IPS-18c (cell line): Measurements from ENCODE around the gene FOXO1.
"Not testable (repeated sequence)": the region's sequence is repeated elsewhere in the genome, so short reads cannot be mapped to it uniquely, and the experiment has no call there.

Experiments
- H3K4me3 ChIP-seq: 2 replicates; pipeline ENCODE4 v1.7.0; 2013; ENCODE audit warnings: low read depth, mild to moderate bottlenecking, low read length, moderate library complexity; ENCODE audit not compliant: insufficient read depth
- H3K9me3 ChIP-seq: one replicate; pipeline ENCODE4 v1.6.1; 2013; ENCODE audit warnings: mild to moderate bottlenecking, low read length, moderate library complexity; ENCODE audit not compliant: control insufficient read depth, insufficient read depth

FOXO1 gene

DNA sequence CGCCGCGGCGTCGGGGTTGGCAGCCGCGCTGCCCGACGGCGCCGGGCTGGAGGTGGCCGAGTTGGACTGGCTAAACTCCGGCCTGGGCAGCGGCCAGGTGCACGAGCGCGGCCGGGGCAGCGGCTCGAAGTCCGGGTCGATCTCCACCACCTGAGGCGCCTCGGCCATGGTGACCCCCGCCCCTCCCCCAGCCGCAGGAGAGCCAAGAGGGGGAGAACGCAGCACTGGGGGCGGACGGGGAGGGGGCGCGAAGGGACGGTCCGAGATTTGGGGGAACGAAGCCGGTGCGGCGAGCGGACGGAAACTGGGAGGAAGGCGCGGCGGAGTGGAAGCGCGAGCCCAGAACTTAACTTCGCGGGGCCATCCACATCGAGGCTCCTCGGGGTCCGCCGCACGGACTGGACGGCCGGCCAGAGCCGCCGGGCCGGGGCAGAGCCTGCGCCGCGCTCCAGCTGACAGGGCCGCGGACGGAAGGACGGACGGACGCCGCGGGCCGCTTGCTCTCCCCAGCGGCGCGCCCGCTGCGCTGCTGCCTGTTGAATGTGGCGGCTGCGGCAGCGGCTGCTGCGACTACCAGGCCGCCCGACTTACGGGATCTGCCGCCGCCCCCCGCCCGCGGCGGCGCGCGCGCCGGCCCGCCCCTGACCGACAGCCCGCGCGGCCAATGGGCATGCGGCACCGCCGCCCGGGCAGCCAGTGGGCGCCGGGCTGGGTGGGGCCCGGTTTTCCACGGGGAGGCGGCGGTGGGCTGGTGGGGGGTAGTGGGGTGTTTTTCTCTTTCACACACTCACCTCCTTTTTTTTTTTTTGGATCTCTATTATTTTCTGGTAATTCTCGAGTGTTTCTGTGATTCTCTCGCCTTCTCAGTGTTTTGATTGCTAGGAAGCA is at the start of gene FOXO1:
Gene FOXO1, minus strand, starts transcription at position 597 of the 888 bp plus-strand sequence. Its CDS starts 429 bp downstream, at position 168.
- Histone ChIP-seq H3K4me3 (peak within 1 kb of the TSS; percentile 86), H3K9me3 (no peaks in the 10 kb centered on the region)

DNA sequence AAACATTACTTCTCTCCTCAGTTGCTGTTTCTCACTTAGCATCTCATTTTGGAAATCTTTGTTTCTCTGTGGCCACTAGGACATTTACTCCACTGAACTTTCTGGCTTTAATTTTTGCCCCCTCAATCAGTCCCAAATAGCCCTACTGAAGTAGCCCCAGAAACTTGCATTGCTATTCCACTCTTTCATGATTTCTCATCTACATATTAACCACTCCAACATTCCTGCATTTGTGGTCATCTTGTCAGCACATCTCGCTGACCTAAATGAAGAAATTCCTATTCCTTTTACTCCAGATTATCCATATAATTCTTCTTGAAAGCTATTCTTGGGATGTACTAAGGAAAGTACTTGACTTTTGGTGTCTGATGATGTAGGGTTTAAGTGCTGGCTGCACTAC is 48.0 kb upstream of the FOXO1 start:
- H3K4me3 ChIP-seq, H3K9me3 ChIP-seq: not testable (repeated sequence)

DNA sequence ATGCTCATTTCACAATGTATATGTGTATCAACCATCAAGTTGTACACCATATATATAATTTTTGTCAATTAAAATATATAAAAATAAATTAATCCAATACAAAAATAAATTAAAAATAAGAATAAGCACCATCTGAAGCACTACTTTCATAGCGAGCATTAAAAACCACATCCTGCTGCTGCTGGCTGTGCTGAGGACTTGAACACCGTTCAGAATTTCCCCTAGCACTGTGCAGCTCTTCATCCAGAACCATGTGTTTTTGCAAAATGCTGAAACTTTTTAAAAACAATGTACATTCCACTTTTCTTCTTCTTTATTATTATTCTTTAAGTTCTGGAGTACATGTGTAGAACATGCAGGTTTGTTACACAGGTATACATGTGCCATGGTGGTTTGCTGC is 40.0 kb upstream of the FOXO1 start:
- no peak overlapping the region for H3K4me3 ChIP-seq
- H3K9me3 ChIP-seq: peaks cover 2% of the 10 kb centered on the region

DNA sequence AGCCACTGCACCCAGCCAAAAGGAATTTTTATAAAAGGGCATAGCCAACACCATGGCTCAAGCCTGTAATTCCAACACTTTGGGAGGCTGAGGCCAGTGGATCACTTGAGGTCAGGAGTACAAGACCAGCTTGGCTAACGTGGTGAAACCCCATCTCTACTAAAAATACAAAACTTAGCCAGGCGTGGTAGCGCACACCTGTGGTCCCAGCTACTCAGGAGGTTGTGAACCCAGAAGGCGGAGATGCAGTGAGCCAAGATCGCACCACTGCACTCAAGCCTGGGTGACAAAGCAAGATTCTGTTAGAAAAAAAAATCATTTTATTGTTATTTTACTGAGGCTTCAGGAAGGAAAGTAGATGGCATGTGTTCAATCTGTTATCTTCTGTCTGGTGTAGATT is 31.3 kb upstream of the FOXO1 start:
- Histone ChIP-seq H3K9me3 (no peaks in the 10 kb centered on the region), H3K4me3 (no peak overlapping the region)

DNA sequence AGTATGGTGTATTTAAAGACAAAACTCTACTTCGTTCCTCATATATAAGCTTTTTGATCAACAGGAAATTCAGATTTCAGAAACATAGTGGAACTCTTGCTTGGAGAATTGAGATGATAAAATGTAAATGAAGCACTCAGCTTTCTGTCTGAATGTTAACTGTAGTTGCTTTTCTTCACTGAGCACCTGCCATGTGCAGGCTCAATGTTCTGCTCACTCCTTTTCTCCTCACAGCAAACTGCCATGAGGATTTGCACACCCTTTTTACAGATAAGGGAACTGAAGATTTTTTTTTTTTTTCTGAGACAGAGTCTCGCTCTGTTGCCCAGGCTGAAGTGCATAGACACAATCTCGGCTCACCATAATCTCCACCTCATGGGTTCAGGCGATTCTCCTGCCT is 28.0 kb upstream of the FOXO1 start:
- peaks cover 2% of the 10 kb centered on the region for H3K9me3 ChIP-seq
- H3K4me3 ChIP-seq: no peak overlapping the region

DNA sequence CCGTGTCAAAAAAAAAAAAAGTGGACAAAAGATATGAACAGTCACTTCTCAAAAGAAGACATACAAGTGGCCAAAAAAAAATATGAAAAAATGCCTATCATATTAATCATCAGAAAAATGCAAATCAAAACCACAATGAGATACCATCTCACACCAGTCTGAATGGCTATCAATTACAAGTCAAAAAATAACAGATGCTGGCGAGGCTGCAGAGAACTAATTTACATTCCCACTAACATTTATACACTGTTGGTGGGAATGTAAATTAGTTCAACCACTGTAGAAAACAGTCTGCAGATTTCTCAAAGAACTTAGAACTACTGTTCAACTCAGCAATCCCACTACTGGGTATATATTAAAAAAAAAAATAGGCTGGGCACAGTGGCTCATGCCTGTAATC is 26.5 kb upstream of the FOXO1 start:
- Histone ChIP-seq H3K9me3 (peaks cover 2% of the 10 kb centered on the region), H3K4me3 (no peak overlapping the region)

DNA sequence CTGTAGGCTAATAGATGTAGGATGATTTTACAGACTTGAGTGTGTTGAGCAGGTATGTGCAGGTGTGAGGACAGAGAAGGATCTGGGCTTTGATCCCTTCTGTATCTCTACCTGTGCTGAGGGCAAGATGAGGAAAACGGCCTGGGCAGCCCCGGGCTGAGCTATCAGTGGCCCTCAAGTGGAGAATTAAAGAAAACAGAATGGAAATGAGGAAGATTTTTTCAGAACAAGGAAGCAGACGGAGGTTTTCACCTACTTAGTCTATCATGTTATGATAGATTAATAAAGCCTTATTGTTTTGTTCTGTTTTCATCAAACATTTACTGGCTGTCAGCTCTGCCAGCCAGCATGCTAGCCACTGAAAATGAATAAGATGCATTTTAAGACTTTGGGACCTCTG is 22.3 kb upstream of the FOXO1 start:
- peaks cover 2% of the 10 kb centered on the region for H3K9me3 ChIP-seq
- H3K4me3 ChIP-seq: no peak overlapping the region

DNA sequence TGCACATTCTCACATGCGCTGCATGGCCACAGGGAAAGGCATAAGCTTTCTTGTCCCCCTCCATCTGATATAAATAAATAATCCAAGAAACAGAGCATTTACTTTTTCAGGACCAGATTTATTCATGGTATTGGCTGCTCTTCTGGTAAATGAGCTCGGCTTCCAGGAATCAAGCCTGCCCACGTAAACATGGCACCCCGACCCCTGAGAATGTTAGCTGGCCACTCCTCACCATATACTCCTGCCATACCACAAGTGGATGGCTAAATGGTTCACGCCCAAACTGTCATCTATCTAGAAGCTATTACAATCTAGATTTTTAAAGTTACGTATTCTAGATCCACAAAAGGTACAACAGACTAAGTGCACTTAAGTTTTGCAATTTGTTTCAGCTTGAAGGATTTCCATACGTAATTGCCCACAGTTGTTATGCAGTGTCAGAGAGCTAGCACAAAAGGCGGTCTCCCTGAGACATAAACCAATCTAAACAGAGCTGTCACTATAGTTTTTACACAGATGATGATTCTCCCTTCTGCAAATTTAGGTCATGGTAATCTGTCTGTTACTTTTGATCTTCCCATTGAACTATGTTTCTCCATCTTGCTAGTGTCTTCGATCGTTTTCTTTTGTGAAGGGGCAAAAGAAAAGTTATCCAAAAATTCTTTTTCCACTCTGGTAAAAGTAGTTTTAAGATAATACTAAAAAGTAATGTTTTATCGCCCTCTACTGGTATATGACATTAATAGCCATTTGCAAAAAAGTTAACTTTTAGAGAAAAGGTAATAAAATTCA is 16.2 kb upstream of the FOXO1 start:
- Histone ChIP-seq H3K9me3 (no peaks in the 10 kb centered on the region), H3K4me3 (no peak overlapping the region)

DNA sequence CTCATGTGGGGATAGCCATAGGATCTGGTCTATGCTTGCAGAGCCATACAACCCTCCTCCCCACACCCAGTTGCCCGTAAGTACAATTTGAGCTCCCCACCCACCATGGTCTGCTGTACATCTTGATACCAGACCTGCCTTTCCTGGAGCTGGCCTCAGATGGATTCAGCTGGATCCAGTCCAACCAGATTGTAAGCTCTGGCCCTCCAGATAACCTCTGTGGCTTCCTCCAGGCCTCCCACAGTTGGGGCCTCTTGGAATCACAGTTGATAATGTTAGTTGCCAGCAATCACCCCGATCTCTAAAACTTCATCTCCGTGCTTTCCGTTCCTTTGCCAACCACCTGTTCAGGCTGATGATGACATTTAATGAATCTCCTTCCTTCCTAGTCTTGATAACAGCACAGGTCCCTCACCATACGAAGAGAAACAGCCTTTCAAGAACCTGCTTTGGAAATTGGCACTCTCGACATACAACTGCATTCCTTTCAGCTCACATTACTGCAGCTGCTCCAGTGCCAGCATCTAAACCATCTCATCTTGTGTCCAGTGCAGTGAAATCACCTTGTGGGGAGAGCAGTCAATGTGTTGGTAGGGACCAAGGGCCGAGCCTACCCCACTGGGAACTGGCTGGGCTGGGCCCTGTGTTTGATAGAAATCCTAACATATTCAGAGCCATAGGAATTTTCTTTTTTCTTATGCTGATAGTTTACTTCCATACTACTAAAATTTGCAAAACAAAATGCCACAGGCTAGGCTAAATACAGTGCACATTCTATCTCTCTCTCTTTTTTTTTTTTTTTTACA is 15.1 kb upstream of the FOXO1 start:
- Histone ChIP-seq H3K9me3 (no peaks in the 10 kb centered on the region), H3K4me3 (peak overlapping the region; percentile 12; the same call in 1 of the 2 replicates)

DNA sequence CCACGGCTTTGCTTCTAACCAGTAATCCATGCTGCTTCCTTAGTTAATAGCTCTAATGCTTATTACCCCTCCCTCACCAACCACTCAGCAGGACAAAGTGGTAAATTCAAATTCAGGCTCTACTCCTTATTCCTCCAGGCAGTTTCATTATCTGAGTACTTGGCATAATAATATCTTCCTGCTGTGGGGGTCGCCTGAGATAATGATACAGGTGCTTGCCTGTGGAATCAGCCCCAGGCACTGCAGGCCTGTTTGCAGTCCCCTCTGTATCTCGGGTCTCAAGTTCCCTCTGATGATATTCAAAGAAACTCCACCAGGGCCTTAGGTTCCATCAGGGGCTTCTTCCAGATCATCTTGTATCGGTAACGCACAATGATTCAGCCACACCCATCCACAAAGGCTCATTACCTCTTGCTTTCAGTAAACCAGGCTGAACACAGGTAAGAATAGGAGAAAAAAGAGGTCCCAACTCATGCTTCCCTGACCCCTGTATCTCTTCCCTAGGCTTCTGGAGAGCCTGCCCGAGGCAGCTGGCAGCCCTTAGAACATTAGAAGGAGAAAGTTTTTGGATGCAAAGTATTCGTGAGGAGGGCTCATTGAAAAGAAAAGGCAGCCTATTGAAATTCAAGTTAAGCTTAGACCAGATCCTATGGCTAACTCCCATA is 14.3 kb upstream of the FOXO1 start:
- Histone ChIP-seq H3K4me3 (no peak overlapping the region; the same call in 1 of the 2 replicates), H3K9me3 (no peaks in the 10 kb centered on the region)

DNA sequence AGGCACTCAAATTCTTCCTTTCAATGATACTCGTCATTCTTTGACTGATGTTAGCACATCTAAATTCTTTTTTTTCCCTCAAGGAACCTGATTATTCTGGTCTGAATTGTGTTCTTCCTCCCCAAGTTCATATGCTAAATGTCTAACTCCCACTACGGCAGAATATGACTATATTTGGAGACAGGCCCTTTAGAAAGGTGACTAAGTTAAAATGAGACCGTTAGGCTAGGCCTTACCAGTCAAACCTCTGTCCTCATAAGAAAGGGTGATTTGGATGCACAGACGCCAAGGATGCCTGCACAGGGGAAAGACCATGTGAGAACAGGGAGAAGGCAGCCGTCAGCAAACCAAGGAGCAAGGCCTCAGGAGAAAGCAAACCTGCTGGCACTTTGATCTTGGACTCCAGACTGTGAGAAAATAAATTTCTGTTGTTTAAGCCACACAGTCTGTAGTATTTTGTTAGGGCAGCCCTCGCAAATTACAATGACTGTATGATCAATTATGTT is 13.1 kb upstream of the FOXO1 start:
- Histone ChIP-seq H3K4me3 (no peak overlapping the region), H3K9me3 (no peaks in the 10 kb centered on the region)

DNA sequence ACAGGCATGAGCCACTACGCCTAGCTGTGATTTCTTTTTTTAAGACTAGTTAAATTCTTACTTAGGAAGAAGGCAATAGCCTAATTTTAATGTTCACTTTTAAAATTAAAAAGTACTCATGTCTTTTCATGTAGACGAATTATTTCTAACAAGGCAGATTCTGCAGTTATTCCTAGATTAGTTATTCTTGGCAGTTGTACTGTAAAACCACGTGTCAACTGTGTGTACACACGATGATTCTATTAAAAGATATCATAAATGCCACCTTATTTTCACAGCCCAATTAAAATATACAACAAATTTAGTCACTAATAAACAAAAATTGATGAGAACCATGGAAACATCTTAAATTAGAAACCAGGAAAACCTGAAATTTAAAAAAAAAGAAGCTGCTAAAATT is 10.6 kb upstream of the FOXO1 start:
- no peak overlapping the region for H3K4me3 ChIP-seq
- no peaks in the 10 kb centered on the region for H3K9me3 ChIP-seq

DNA sequence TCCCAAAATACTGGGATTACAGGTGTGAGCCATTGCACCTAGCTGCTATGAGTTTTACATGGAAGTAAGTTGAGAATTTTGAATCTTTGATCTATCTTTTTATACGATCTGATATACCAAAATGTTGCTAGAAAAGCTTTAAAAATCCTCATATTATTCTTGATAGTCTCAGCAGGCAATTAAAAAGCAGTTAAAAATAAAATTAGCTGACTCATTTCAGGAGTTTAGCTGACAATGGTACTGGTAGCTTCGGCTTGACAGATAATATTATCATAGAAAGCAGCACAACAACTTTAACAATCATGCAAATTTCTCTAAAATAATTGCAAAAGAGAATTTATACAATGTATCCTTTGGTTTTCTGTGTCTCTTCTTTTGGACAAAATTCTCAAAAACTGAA is 9.6 kb upstream of the FOXO1 start:
- H3K4me3 ChIP-seq: no peak overlapping the region
- no peaks in the 10 kb centered on the region for H3K9me3 ChIP-seq

DNA sequence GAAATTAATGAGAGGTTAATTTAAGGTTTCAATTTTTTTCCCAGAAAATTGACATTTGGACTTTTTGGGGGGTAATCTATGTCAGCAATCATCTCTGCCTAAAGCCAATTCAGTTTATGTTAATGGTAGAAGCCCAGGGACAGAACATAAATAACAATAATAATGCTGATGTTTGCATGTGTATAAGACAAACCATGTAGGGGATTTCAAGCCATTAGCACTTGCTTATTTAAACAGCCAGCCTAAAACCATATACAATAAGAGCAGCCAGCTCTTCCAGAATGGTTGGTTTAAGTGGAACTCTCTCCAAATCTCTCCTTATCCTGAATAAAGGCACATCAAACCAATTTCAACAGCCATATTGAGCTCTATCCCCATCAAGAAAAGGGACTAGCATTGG is 7.0 kb upstream of the FOXO1 start:
- Histone ChIP-seq H3K4me3 (no peak overlapping the region), H3K9me3 (no peaks in the 10 kb centered on the region)

DNA sequence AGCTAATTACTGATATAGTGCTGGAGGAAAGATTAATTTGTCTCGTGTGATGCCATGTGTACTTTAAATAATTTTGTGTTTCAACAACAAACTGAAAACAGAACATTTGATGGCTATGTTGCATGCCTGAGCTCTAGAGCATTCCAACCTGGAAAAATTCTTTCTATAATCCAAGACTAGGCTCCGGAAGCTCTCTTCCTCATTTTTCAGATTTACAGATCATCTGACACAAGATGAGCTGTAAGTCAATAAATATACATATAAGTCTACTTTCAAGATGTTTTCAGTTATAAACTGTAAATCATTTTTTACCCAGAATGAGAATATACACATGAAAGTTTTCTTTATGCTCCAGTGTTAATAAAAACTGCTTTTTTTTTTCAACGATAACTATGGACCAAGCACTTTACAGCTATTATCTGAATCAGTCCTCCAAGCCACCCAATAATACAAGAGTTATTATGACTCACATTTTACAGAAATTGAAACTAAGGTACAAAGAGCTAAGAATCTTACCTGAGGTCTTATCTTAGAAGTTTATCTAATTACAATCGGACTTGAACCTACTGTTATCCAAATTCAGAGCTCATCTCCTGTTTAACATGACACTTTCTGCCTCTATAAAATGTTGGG is 6.4 kb upstream of the FOXO1 start:
- H3K4me3 ChIP-seq: no peak overlapping the region

DNA sequence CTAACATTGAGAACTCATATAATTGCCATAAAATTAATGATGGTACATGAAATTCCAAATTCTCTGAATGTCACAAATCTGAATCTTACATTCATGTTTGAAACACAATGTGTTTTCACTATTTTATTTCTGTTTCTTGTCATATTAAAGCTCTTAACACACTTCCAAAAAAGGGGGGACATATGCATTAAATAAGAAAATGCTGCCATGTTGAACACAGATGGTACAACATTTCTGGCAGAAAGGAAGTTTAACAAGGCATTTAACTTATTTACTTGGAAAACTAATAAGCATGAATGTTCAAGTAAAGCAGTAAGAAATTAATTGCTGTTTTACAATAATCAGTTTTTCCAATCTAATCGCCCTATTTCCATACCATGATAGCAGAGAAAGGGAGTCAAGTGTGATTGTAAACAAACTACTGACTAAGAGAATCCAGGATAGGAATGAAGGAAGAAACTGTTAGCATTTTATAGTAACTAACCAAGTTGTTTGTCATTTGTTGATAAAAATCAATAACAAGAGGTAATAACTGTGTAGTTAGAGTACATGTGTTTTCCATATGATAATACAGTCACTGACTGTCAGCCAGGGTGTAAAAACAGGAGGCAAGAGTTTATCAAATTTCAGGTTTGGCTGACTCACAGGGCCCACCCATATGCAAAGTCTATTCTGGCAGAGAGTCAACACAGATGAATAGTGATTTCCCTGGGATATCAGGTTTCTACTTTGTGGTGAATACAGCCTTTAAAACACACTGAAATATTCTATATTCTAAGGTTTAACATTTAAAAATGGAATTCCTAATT is 5.7 kb upstream of the FOXO1 start:
- Histone ChIP-seq H3K4me3 (no peak overlapping the region), H3K9me3 (no peaks in the 10 kb centered on the region)

More for the DNA sequence above, 6.4 kb upstream of the FOXO1 start:
- H3K9me3 ChIP-seq: no peaks in the 10 kb centered on the region
